Nephron progenitor cell (in vitro differentiated cells): Measurements from ENCODE around the gene KCNT1.

Experiments
- DNase-seq: peaks from one replicate; pipeline ENCODE4 v3.0.0; 2021
- H3K27ac Mint-ChIP-seq: 2 replicates; pipeline ENCODE4 v1.8.0; 2021; ENCODE audit warnings: mild to moderate bottlenecking, moderate library complexity, mixed read lengths
- H3K27me3 Mint-ChIP-seq: 2 replicates; pipeline ENCODE4 v1.8.0; 2021; ENCODE audit warnings: mild to moderate bottlenecking, low read depth, mixed read lengths; ENCODE audit not compliant: poor library complexity
- H3K36me3 Mint-ChIP-seq: 2 replicates; pipeline ENCODE4 v1.8.0; 2021; ENCODE audit warnings: low read depth, mixed read lengths
- H3K4me1 Mint-ChIP-seq: 2 replicates; pipeline ENCODE4 v1.8.0; 2021; ENCODE audit warnings: mixed read lengths
- H3K4me3 Mint-ChIP-seq: 2 replicates; pipeline ENCODE4 v1.8.0; 2021; ENCODE audit warnings: mild to moderate bottlenecking, moderate library complexity, mixed read lengths
- H3K9me3 Mint-ChIP-seq: 2 replicates; pipeline ENCODE4 v1.8.0; 2021; ENCODE audit warnings: mild to moderate bottlenecking, moderate library complexity, mixed read lengths
- CTCF ChIP-seq: fragments of 200-600 bp; sonication (generic); IDR thresholded peaks from 2 replicates; pipeline ENCODE4 v1.5.0; 2021; ENCODE audit warnings: antibody characterized with exemption

Gene KCNT1

GRCh38 chr9:135683401-135684034, 18.5 kb upstream of the KCNT1 start:
- peaks cover 20% of the 10 kb centered on the region for H3K27me3 Mint-ChIP-seq
- no peaks in the 10 kb centered on the region for H3K36me3 Mint-ChIP-seq
- peaks cover 8% of the 10 kb centered on the region for H3K4me1 Mint-ChIP-seq
- TF ChIP-seq CTCF, result no peak
- no peak for DNase-seq
- H3K9me3 Mint-ChIP-seq, result peaks cover 9% of the 10 kb centered on the region
- H3K27ac Mint-ChIP-seq, result no peak overlapping the region
- H3K4me3 Mint-ChIP-seq, result no peak overlapping the region

- Mint-ChIP-seq H3K9me3 (peaks cover 9% of the 10 kb centered on the region), H3K4me3 (no peak overlapping the region), H3K4me1 (peaks cover 8% of the 10 kb centered on the region), H3K36me3 (no peaks in the 10 kb centered on the region), H3K27me3 (peaks cover 16% of the 10 kb centered on the region), H3K27ac (no peak overlapping the region)
- DNase-seq, result no peak
- no peak for TF ChIP-seq CTCF
Measured at GRCh38 chr9:135684691-135685090, 17.3 kb upstream of the KCNT1 start.

GRCh38 chr9:135687216-135687615, 14.8 kb upstream of the KCNT1 start:
- no peak for DNase-seq
- no peak overlapping the region for H3K27ac Mint-ChIP-seq
- TF ChIP-seq CTCF, result no peak
- H3K27me3 Mint-ChIP-seq, result peaks cover 13% of the 10 kb centered on the region
- H3K9me3 Mint-ChIP-seq, result no peaks in the 10 kb centered on the region
- no peak overlapping the region for H3K4me3 Mint-ChIP-seq
- peaks cover 15% of the 10 kb centered on the region for H3K4me1 Mint-ChIP-seq
- no peaks in the 10 kb centered on the region for H3K36me3 Mint-ChIP-seq

GRCh38 chr9:135689011-135689410, 13.0 kb upstream of the KCNT1 start:
- H3K27ac Mint-ChIP-seq, result peak overlapping the region; percentile 59
- no peaks in the 10 kb centered on the region for H3K9me3 Mint-ChIP-seq

GRCh38 chr9:135690836-135691570, 11.0 kb upstream of the KCNT1 start:
- Mint-ChIP-seq H3K36me3 (no peaks in the 10 kb centered on the region), H3K27ac (no peak overlapping the region), H3K9me3 (no peaks in the 10 kb centered on the region), H3K27me3 (peaks cover 18% of the 10 kb centered on the region), H3K4me3 (no peak overlapping the region), H3K4me1 (peaks cover 32% of the 10 kb centered on the region)
- no peak for DNase-seq
- no peak for TF ChIP-seq CTCF

More at GRCh38 chr9:135689011-135689410, 13.0 kb upstream of the KCNT1 start:
- no peak for DNase-seq
- Mint-ChIP-seq H3K4me3 (no peak overlapping the region), H3K36me3 (no peaks in the 10 kb centered on the region), H3K27me3 (peaks cover 21% of the 10 kb centered on the region), H3K4me1 (peaks cover 26% of the 10 kb centered on the region)
- TF ChIP-seq CTCF, result no peak

- Mint-ChIP-seq H3K4me3 (no peak overlapping the region), H3K27me3 (peaks cover 26% of the 10 kb centered on the region), H3K27ac (no peak overlapping the region), H3K9me3 (no peaks in the 10 kb centered on the region), H3K4me1 (peaks cover 24% of the 10 kb centered on the region), H3K36me3 (no peaks in the 10 kb centered on the region)
- peak; percentile 29 for DNase-seq
- TF ChIP-seq CTCF, result no peak
Measured at GRCh38 chr9:135692410-135692809, 9.6 kb upstream of the KCNT1 start.
